Panc1 (cell line): ENCODE data around the gene PDE4B. TPM values are rescaled to one million over a fixed set of nuclear protein-coding genes. Genes with fewer than 3 reads are reported as not detected.

ENCODE experiments used
- ATAC-seq: fragments of 200-7000 bp; cut with Tn5 transposase; 2 replicates; pipeline ENCODE4 v1.9.1; 2020; ENCODE audit warnings: mild to moderate bottlenecking, moderate library complexity
- BruUV-seq: library from RNA; stranded (reverse); fragments of 400-500 nt; replicated peaks from 2 replicates; lab custom pipeline; 2021; lab: Mats Ljungman, UMichigan
- CTCF ChIA-PET: fragments of 300-600 bp; sonication (Branson Sonifier 250); formaldehyde crosslinking; loops from one replicate; lab custom pipeline; 2022; ENCODE audit warnings: antibody characterized with exemption; lab: Charles Lee
- POLR2A ChIA-PET: fragments of 300-600 bp; sonication (Branson Sonifier 250); formaldehyde crosslinking; loops from one replicate; lab custom pipeline; 2022; ENCODE audit warnings: antibody characterized with exemption; lab: Charles Lee
- DNase-seq: peaks from one replicate; pipeline ENCODE4 v3.0.0-alpha.2; 2010; ENCODE audit warnings: low read depth, low spot score
- H3K27ac ChIP-seq: 2 replicates; pipeline ENCODE4 v1.5.1; 2011; ENCODE audit warnings: mild to moderate bottlenecking, low read length, inconsistent platforms
- H3K27me3 ChIP-seq: fragments of 200-500 bp; sonication (Bioruptor generic); 2 replicates; pipeline ENCODE4 v1.6.0; 2014; ENCODE audit warnings: low read length, inconsistent platforms; ENCODE audit not compliant: control insufficient read depth, insufficient read depth
- H3K36me3 ChIP-seq: fragments of 200-500 bp; sonication (Bioruptor generic); 2 replicates; pipeline ENCODE4 v1.5.1; 2014; ENCODE audit warnings: inconsistent platforms, mild to moderate bottlenecking, low read length, moderate library complexity; ENCODE audit not compliant: control insufficient read depth, insufficient read depth
- H3K4me1 ChIP-seq: 2 replicates; pipeline ENCODE4 v1.5.1; 2011; ENCODE audit warnings: inconsistent platforms, mild to moderate bottlenecking, low read length, moderate library complexity; ENCODE audit not compliant: control insufficient read depth, insufficient read depth
- H3K4me3 ChIP-seq, 2 experiments: 2 replicates each; pipeline ENCODE4 v1.5.1; 2011 to 2012; ENCODE audit warnings: low read depth in 2 of 2, low read length in 2 of 2, mild to moderate bottlenecking in 2 of 2, inconsistent platforms in 1 of 2, moderate library complexity in 1 of 2
- H3K9me3 ChIP-seq: fragments of 200-500 bp; sonication (Bioruptor generic); 2 replicates; pipeline ENCODE4 v1.5.1; 2014; ENCODE audit warnings: low read depth, mild to moderate bottlenecking, inconsistent platforms, low read length, moderate library complexity; ENCODE audit not compliant: control insufficient read depth, insufficient read depth
- CTCF ChIP-seq: fragments of 450-650 bp; IDR thresholded peaks from 2 replicates; pipeline ENCODE4 v1.5.1; 2017; ENCODE audit warnings: mild to moderate bottlenecking
- POLR2AphosphoS5 ChIP-seq: IDR thresholded peaks from 2 replicates; pipeline ENCODE4 v1.6.1; 2012; ENCODE audit warnings: mild to moderate bottlenecking, low read depth, low read length, moderate library complexity
- REST ChIP-seq, 2 experiments: IDR thresholded peaks; 2 replicates each; pipeline ENCODE4 v1.6.1; 2011 to 2012; ENCODE audit warnings: low read depth in 2 of 2, control low read depth in 1 of 2, low read length in 1 of 2, mild to moderate bottlenecking in 1 of 2, moderate library complexity in 1 of 2; ENCODE audit not compliant: insufficient read depth in 1 of 2
- SIN3A ChIP-seq: IDR thresholded peaks from 2 replicates; pipeline ENCODE4 v1.6.1; 2012; ENCODE audit warnings: low read depth, mild to moderate bottlenecking, low read length, moderate library complexity, borderline replicate concordance; ENCODE audit not compliant: insufficient read depth
- TCF7L2 ChIP-seq: IDR thresholded peaks from 2 replicates; pipeline ENCODE4 v1.6.1; 2011; ENCODE audit warnings: mild to moderate bottlenecking, low read depth, low read length, inconsistent platforms
- in situ Hi-C: cut with HindIII; loops from 2 replicates; pipeline ENCODE4 v1.10.0; 2016; ENCODE audit warnings: low sequenced_read_pairs, low pct_unique_long_range_greater_than_20kb
- intact Hi-C: fragments of 100-400 bp; cut with micrococcal nuclease; formaldehyde crosslinking; loops from one replicate; pipeline ENCODE4 v1.10.0; 2022; ENCODE audit not compliant: unreplicated experiment
- total RNA-seq: library from RNA; stranded (reverse); gene quantifications from one replicate; pipeline ENCODE4 v1.2.1, GENCODE V29; 2021; ENCODE audit not compliant: unreplicated experiment

PDE4B gene
- total RNA-seq, 1 experiment from 2014 or later, result 0.26 TPM

DNA sequence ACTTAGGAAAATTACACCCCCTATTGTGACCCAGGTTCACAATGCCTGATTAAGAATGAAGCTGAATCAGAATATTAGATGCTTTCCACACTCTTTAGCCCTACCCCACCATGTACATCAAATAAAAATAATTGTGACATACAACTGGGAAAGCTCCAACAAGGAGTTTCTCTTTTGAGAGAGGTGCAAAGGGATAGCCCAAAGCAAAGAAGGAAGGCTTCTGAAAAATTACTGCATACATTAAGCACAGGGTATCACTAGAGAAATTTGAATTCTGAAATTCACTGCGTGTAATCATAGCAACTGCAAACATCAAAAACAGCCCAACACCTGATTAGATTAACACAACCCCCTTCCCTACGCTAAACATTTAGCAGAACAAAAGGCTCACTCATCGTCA, 34.1 kb downstream of the PDE4B start:
- in situ Hi-C loops, result no loop called here
- ATAC-seq (no peak), DNase-seq (no peak)
- no peak for TF ChIP-seq CTCF
- TF ChIP-seq TCF7L2, result no peak
- no peak for TF ChIP-seq SIN3A
- no peak for TF ChIP-seq REST (IDR thresholded peaks at IDR 0.05; ENCODE audit: insufficient read depth in 1 of 2, low read depth in 2 of 2, low read length in 1 of 2)
- TF ChIP-seq POLR2AphosphoS5, result no peak
- ChIA-PET CTCF (no interaction called here), POLR2A (no interaction called here)
- no TSS peak for BruUV-seq
- Histone ChIP-seq H3K4me1 (no peaks in the 10 kb centered on the region), H3K36me3 (no peaks in the 10 kb centered on the region), H3K9me3 (no peaks in the 10 kb centered on the region), H3K27me3 (no peaks in the 10 kb centered on the region), H3K27ac (no peak overlapping the region), H3K4me3 (no peak overlapping the region)
- intact Hi-C loops, result no loop called here

GRCh38 chr1:65827346-65827745, 34.7 kb downstream of the PDE4B start:
- TF ChIP-seq CTCF, result no peak
- TF ChIP-seq TCF7L2, result no peak
- TF ChIP-seq POLR2AphosphoS5, result no peak
- no peak for TF ChIP-seq REST (IDR thresholded peaks at IDR 0.05; ENCODE audit: insufficient read depth in 1 of 2, low read depth in 2 of 2, low read length in 1 of 2)
- TF ChIP-seq SIN3A, result no peak
- no TSS peak for BruUV-seq
- intact Hi-C loops, result no loop called here
- POLR2A ChIA-PET, result no interaction called here
- Histone ChIP-seq H3K27me3 (no peaks in the 10 kb centered on the region), H3K9me3 (no peaks in the 10 kb centered on the region), H3K36me3 (no peaks in the 10 kb centered on the region), H3K4me3 (no peak overlapping the region), H3K4me1 (no peaks in the 10 kb centered on the region), H3K27ac (no peak overlapping the region)
- in situ Hi-C loops, result no loop called here
- ATAC-seq (no peak), DNase-seq (no peak)
- CTCF ChIA-PET, result no interaction called here
